HG02588 (cell line): ENCODE measurements around the gene CYREN.
"Not testable (repeated sequence)": the region's sequence is repeated elsewhere in the genome, so short reads cannot be mapped to it uniquely, and the experiment has no call there.

Experiments used
- ATAC-seq: cut with Tn5 transposase; IDR thresholded peaks from one replicate; pipeline ENCODE4 v1.9.1; 2021; ENCODE audit warnings: mild to moderate bottlenecking, moderate library complexity; ENCODE audit not compliant: unreplicated experiment

CYREN gene

GRCh38 chr7:135179321-135179925 is 8.9 kb upstream of the CYREN start:
- no peak for ATAC-seq

- ATAC-seq: no peak
Measured at GRCh38 chr7:135178364-135178763, 7.9 kb upstream of the CYREN start.

- ATAC-seq: no peak
Measured at GRCh38 chr7:135177028-135177696, 6.7 kb upstream of the CYREN start.

DNA sequence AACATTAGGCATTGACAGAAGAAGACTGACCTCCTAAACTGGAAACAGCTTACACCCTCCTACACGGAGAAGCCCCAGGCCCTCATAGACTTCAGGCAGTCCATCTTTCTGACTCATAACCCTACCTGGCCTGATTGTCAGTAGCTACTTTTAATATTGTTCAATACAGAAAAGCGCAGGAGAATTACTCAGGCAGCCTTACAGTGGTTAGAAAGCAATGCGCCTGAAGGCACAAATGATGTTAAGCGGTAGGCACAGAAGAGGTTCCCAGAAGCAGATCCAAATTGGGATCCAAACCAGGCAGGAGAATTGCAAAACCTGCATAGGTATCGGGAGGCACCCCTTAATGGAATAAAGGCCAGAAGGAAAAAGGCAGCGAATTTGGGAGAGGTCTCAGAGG is 5.4 kb upstream of the CYREN start:
- ATAC-seq: no peak

DNA sequence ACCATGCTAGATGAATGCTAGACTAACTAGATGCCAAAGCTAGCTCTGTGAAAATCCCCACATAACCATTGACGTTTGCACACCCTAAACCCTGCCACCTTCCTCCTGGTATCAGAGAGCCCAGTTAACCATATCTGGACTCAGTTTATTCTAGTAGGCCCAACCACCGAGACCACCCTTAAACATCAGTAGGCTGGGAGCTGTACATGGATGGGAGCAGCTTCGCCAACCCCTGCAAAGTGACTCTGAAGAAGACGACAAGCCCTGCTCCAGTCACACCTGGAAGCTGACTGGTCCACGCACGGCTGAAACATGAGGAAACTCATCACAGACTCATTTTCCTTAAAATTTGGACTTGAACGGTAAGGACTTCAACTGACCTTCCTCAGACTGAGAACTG is 4.4 kb upstream of the CYREN start:
- ATAC-seq: no peak

DNA sequence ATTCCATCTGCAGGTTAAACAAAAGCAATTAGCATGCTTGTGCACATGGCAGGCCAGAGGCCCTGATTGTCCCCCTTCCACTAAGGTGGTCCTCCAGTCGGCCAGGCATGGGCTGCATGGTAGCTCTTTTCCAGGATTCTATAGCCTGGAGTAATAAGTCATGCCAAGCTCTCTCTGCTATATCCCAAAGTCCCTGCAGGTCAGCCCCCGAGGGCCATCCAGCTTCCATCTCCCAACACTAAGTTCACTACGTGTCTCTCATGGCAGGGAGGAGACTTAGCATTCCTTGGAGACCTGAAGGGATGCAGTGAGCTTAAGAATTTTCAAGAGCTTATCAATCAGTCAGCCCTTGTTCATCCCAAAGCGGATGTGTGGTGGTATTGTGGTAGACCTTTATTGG is 3.4 kb upstream of the CYREN start:
- not testable (repeated sequence) for ATAC-seq

DNA sequence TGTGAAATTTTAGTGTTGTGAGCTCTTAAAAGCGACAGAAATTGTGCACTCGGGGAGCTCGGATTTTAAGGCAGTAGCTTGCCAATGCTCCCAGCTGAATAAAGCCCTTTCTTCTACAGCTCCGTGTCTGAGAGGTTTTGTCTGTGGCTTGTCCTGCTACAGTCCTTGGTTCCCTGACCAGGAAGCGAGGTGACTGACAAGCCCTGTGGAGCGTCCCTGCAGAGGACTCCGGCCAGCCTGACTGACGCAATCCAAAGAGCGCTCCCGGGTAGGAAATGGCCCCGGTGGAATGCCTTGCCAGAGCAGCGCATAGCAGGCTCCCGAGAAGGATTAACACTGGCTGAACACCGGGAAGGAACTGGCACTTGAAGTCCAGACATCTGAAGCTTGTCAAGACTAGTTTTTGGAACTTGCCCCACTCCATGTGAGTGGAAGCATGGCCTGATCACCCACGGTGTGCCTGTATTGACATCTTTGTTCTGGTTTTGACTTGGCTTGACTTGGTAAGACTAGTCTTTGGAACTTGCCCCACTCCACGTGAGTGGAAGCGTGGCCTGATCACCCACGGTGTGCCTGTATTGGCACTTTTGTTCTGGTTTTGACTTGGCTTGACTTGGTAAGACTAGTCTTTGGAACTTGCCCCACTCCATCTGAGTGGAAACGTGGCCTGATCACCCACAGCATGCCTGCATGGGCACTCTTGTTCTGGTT is 1.2 kb upstream of the CYREN start:
- not testable (repeated sequence) for ATAC-seq

GRCh38 chr7:135170998-135171481 is 533 bp upstream of the CYREN start:
- ATAC-seq: peak; percentile 24

- ATAC-seq: no peak
Measured at GRCh38 chr7:135169964-135170273, 588 bp downstream of the CYREN start.

- ATAC-seq: peak; percentile 35
Measured at GRCh38 chr7:135169141-135169963, 1.2 kb downstream of the CYREN start.

- no peak for ATAC-seq
Measured at GRCh38 chr7:135168489-135169140, 1.9 kb downstream of the CYREN start.

GRCh38 chr7:135168001-135168400 is 2.5 kb downstream of the CYREN start:
- ATAC-seq: no peak

DNA sequence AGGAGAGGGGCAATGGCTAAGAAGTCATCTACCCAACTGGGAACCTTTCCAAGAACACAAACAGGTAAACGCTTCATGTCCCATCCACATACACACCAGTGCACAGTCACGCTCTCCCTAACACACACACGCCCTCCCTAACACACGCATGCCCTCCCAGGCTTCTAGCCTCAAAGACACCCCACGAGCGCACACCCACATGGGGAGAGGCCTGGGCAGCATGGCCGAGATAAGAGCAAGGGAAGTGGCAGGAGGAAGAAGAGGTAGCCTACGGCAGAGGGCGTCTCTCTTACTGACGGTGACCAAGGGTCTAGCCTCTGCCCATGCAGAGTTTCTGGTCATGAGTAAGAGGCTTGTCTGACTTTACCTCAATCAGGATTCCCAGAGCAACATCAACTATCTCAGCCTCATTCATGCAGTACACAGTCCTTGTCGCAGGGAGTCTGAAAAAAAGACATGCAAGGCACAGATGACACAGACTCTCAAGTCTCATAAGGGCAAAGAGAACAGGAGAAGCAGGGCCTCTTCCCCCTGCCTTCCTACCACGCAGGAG is 3.1 kb downstream of the CYREN start:
- ATAC-seq: no peak

DNA sequence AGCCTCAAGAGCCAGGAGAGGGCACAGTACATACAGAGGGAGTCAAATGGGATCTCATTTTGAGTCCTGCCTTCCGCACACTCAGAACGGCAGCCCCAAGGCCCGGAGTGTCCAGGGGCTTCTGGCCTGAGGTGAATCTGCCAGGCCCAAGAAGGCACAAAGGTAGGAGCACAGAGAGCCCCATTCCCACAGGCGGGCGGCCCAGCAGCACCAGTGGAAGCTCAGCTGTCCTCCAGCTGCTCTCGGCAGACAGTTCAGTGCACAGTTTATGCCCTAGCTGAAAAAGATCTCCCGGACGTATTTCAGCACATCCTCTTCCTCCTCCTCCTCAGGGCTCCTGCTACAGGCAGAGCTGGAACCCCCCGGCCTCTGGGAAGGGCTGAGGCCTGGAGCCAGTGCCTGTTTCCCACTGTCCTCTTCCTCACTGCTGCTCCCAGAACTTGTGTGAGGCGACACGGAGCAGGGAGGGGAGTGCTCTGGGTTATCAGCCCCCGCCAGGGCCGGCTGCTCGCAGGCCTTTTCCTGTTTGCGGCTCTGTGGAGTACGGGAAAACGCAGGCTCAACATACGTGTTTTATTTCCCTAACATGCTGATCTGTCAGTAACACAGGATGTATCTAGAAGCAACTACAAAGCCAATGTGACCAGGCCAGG is 4.0 kb downstream of the CYREN start:
- no peak for ATAC-seq

DNA sequence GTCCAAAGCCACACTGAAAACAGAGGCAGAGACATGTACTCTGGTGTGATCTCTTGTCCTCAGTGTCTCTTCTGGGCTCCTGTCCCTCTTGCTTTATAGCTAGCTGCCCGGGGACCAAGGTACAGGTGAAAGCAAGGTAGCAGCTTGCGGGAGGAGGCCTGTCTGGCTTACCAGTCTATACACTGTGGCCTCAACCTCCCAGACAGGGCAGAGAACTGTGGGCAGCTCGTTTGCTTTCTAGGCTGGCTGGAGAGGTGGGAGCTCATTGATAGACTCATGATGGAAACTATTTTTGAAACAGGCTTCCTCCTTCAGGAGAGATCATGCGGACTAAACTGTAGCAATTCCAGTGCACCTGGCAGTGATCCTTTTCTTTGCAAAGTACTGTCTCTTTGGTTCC is 4.6 kb downstream of the CYREN start:
- no peak for ATAC-seq

DNA sequence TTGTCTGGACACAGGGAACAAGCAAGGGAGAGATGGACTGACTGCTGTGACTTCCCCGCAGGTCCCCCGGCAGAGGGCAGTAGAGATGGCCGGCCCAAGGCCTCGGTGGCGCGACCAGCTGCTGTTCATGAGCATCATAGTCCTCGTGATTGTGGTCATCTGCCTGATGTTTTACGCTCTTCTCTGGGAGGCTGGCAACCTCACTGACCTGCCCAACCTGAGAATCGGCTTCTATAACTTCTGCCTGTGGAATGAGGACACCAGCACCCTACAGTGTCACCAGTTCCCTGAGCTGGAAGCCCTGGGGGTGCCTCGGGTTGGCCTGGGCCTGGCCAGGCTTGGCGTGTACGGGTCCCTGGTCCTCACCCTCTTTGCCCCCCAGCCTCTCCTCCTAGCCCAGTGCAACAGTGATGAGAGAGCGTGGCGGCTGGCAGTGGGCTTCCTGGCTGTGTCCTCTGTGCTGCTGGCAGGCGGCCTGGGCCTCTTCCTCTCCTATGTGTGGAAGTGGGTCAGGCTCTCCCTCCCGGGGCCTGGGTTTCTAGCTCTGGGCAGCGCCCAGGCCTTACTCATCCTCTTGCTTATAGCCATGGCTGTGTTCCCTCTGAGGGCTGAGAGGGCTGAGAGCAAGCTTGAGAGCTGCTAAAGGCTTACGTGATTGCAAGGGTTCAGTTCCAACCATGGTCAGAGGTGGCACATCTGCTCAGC is 6.0 kb downstream of the CYREN start:
- no peak for ATAC-seq

DNA sequence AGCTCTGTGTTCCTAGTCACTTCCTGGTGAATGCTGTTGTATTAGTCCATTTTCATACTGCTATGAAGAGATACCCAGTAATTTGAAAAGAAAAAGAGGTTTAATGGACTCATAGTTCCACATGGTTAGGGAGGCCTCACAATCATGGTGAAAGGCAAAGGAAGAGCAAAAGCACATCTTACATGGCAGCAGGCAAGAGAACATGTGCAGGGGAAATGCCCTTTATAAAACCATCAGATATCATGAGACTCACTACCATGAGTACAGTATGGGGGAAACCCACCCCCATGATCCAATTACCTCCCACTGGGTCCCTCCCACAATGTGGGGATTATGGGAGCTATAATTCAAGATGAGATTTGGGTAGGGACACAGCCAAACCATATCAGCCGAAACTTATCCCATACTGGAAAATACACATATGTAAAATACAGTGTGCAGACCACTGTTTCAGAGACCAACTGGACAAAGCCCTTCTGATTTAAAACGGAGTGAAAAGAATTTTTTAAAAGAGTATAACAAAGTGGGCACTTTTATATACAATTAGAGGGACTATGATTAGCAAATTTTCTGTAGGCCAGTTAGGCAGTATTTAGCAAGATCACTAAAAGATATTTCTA is 8.0 kb downstream of the CYREN start:
- ATAC-seq: no peak

DNA sequence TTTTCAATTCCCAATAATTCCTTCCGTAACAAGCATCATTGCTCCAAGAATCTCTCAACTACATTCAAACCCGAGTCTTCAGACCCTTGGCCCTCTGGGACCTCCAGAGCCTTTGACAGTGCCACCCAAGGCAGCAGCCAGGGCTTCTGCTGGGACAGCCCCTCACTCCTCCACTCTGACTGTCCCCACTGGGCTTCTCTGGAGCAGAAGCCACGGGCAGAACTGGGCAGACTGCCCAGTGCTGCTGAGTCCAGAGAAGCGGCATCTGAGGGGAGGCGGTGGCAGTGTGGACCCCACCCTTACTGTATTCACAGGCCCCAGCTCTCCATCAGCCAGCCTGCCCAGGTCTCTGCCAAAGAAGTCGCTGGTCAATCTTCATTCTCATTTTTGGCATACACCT is 8.8 kb downstream of the CYREN start:
- no peak for ATAC-seq
